NT2/D1 (cell line): ENCODE data around the gene GKAP1.
"Not testable (repeated sequence)": the region's sequence is repeated elsewhere in the genome, so short reads cannot be mapped to it uniquely, and the experiment has no call there.

Experiments used
- DNase-seq: peaks from one replicate; pipeline ENCODE4 v3.0.0-alpha.2; 2011; ENCODE audit warnings: low read depth, low spot score
- H3K27me3 ChIP-seq: 2 replicates; pipeline ENCODE4 v1.6.0; 2011; ENCODE audit warnings: mild to moderate bottlenecking; ENCODE audit not compliant: insufficient read length, insufficient read depth
- H3K36me3 ChIP-seq: 2 replicates; pipeline ENCODE4 v1.6.1; 2011; ENCODE audit warnings: mild to moderate bottlenecking, low read length, mixed read lengths; ENCODE audit not compliant: insufficient read depth, insufficient read length
- H3K4me1 ChIP-seq: 2 replicates; pipeline ENCODE4 v1.5.1; 2011; ENCODE audit not compliant: insufficient read depth, insufficient read length
- H3K4me3 ChIP-seq: 2 replicates; pipeline ENCODE4 v1.5.1; 2011; ENCODE audit warnings: low read depth; ENCODE audit not compliant: insufficient read length
- H3K9ac ChIP-seq: 2 replicates; pipeline ENCODE4 v1.6.0; 2011; ENCODE audit warnings: low read depth; ENCODE audit not compliant: insufficient read length
- H3K9me3 ChIP-seq: 2 replicates; pipeline ENCODE4 v1.5.1; 2011; ENCODE audit warnings: mild to moderate bottlenecking, low read length; ENCODE audit not compliant: insufficient read depth

The GKAP1 gene

GRCh38 chr9:83817356-83818278 is at the start of gene GKAP1:
GKAP1 (minus strand) TSS chr9:83817769; CDS start chr9:83806517, 11,252 bp downstream.
- DNase-seq = peak; percentile 47
- H3K4me3 ChIP-seq = peak within 1 kb of the TSS; percentile 57

GRCh38 chr9:83849895-83850294 is 32.3 kb upstream of the GKAP1 start:
- not testable (repeated sequence) for H3K4me1 ChIP-seq, H3K36me3 ChIP-seq, H3K27me3 ChIP-seq, H3K9me3 ChIP-seq, H3K9ac ChIP-seq, H3K4me3 ChIP-seq, DNase-seq

More at GRCh38 chr9:83817356-83818278, at the start of gene GKAP1:
- Histone ChIP-seq H3K9ac (peak within 1 kb of the TSS; percentile 50), H3K27me3 (peaks cover 26% of the 10 kb centered on the region)
- H3K9me3 ChIP-seq, H3K36me3 ChIP-seq, H3K4me1 ChIP-seq: not testable (repeated sequence)

GRCh38 chr9:83837070-83837643 is 19.6 kb upstream of the GKAP1 start:
- H3K9me3 ChIP-seq, H3K4me1 ChIP-seq, DNase-seq, H3K4me3 ChIP-seq, H3K36me3 ChIP-seq, H3K9ac ChIP-seq, H3K27me3 ChIP-seq: not testable (repeated sequence)

GRCh38 chr9:83830426-83831071 is 13.0 kb upstream of the GKAP1 start:
- H3K4me3 ChIP-seq, DNase-seq, H3K4me1 ChIP-seq, H3K36me3 ChIP-seq, H3K9me3 ChIP-seq, H3K27me3 ChIP-seq, H3K9ac ChIP-seq: not testable (repeated sequence)

- not testable (repeated sequence) for H3K27me3 ChIP-seq, H3K4me3 ChIP-seq, DNase-seq, H3K4me1 ChIP-seq, H3K9me3 ChIP-seq, H3K36me3 ChIP-seq, H3K9ac ChIP-seq
Measured at GRCh38 chr9:83824986-83825623, 7.5 kb upstream of the GKAP1 start.

GRCh38 chr9:83817011-83817355 is 586 bp downstream of the GKAP1 start:
- Histone ChIP-seq H3K9ac (peak overlapping the region; percentile 50), H3K4me3 (peak overlapping the region; percentile 57), H3K27me3 (peaks cover 26% of the 10 kb centered on the region)
- not testable (repeated sequence) for H3K9me3 ChIP-seq, DNase-seq, H3K4me1 ChIP-seq, H3K36me3 ChIP-seq

- not testable (repeated sequence) for H3K9ac ChIP-seq
Measured at GRCh38 chr9:83815120-83815519, 2.4 kb downstream of the GKAP1 start.

GRCh38 chr9:83809213-83809612 is 8.4 kb downstream of the GKAP1 start:
- H3K9ac ChIP-seq, H3K27me3 ChIP-seq, H3K4me3 ChIP-seq, H3K9me3 ChIP-seq, DNase-seq, H3K4me1 ChIP-seq, H3K36me3 ChIP-seq: not testable (repeated sequence)

More at GRCh38 chr9:83815120-83815519, 2.4 kb downstream of the GKAP1 start:
- DNase-seq, H3K4me1 ChIP-seq, H3K4me3 ChIP-seq, H3K9me3 ChIP-seq, H3K36me3 ChIP-seq: not testable (repeated sequence)
- peaks cover 25% of the 10 kb centered on the region for H3K27me3 ChIP-seq

- not testable (repeated sequence) for H3K9me3 ChIP-seq, H3K27me3 ChIP-seq, DNase-seq, H3K4me3 ChIP-seq, H3K9ac ChIP-seq, H3K36me3 ChIP-seq, H3K4me1 ChIP-seq
Measured at GRCh38 chr9:83804454-83804853, 13.1 kb downstream of the GKAP1 start.

GRCh38 chr9:83803941-83804340 is 13.6 kb downstream of the GKAP1 start:
- H3K36me3 ChIP-seq, H3K4me3 ChIP-seq, H3K4me1 ChIP-seq, DNase-seq, H3K9me3 ChIP-seq, H3K9ac ChIP-seq, H3K27me3 ChIP-seq: not testable (repeated sequence)
